ENCODE data around the gene STK36. TPM values are rescaled to one million over a fixed set of nuclear protein-coding genes. Genes with fewer than 3 reads are reported as not detected.

STK36 gene
- total RNA-seq, 2 experiments from 2014 or later, result 16.8 to 22.4 TPM

GRCh38 chr2:218746960-218747359 is 75.1 kb downstream of the STK36 start:
- CTCF ChIA-PET, result interaction anchor here (0.8 to 1.8 kb wide), 3 partner anchors 24 to 101 kb away, joined by 3 to 8 read pairs (median 5); partner anchors contain the start of gene TTLL4
- no peak for ATAC-seq
- peaks cover 38% of the 10 kb centered on the region for H3K36me3 Mint-ChIP-seq

GRCh38 chr2:218748741-218749441 is 77.0 kb downstream of the STK36 start:
- Mint-ChIP-seq H3K4me3 (no peak overlapping the region), H3K9me3 (ENCODE audit: low read depth) (no peaks in the 10 kb centered on the region), H3K27ac (no peak overlapping the region), H3K36me3 (peaks cover 46% of the 10 kb centered on the region), H3K4me1 (peaks cover 5% of the 10 kb centered on the region), H3K27me3 (no peaks in the 10 kb centered on the region)
- ATAC-seq (no peak), DNase-seq (no peak)
- CTCF ChIA-PET, result no interaction called here

More at GRCh38 chr2:218746960-218747359, 75.1 kb downstream of the STK36 start:
- Mint-ChIP-seq H3K9me3 (ENCODE audit: low read depth) (no peaks in the 10 kb centered on the region), H3K4me1 (peaks cover 10% of the 10 kb centered on the region), H3K27me3 (no peaks in the 10 kb centered on the region), H3K4me3 (no peak overlapping the region), H3K27ac (no peak overlapping the region)
- DNase-seq, result no peak

Other genes starting within 250 kb of the STK36 start
- 10 to 100 TPM; 33.7 to 37.6 TPM for gene USP37, start 103.7 kb upstream of the STK36 start, total RNA-seq
- gene CNOT9, start 103.2 kb upstream of the STK36 start, total RNA-seq, result 100 to 1,000 TPM in 1 of 2 experiments, 10 to 100 TPM in 1; 82.5 to 111 TPM
- under 1 TPM; 0.30 to 0.53 TPM for gene PLCD4, start 64.2 kb upstream of the STK36 start, total RNA-seq
- gene ZNF142, start 12.5 kb upstream of the STK36 start, total RNA-seq, result 10 to 100 TPM; 54.2 to 55.4 TPM
- gene BCS1L, start 12.4 kb upstream of the STK36 start, total RNA-seq, result 10 to 100 TPM; 55.2 to 67.6 TPM
- 10 to 100 TPM; 22.0 to 25.7 TPM for gene RNF25, start 84 bp upstream of the STK36 start, total RNA-seq
- 10 to 100 TPM; 39.6 to 40.4 TPM for gene TTLL4, start 38.7 kb downstream of the STK36 start, total RNA-seq
- gene CYP27A1, start 110.1 kb downstream of the STK36 start, total RNA-seq, result not detected
- not detected for gene PRKAG3, start 159.7 kb downstream of the STK36 start, total RNA-seq
- not detected for gene WNT6, start 187.7 kb downstream of the STK36 start, total RNA-seq
- gene WNT10A, start 208.8 kb downstream of the STK36 start, total RNA-seq, result under 1 TPM; 0.23 to 0.35 TPM